RWPE1 (cell line): ENCODE data around the gene C11orf86.
"Not testable (repeated sequence)": the region's sequence is repeated elsewhere in the genome, so short reads cannot be mapped to it uniquely, and the experiment has no call there.

Experiments
- CTCF ChIA-PET: fragments of 350-600 bp; sonication (Branson Sonifier 250); formaldehyde crosslinking; extraction: SDS; loops from one replicate; lab custom pipeline; 2021; lab: Yijun Ruan, JAX
- POLR2A ChIA-PET: fragments of 400-600 bp; formaldehyde crosslinking; extraction: SDS; loops from one replicate; lab custom pipeline; 2020; ENCODE audit warnings: antibody characterized with exemption; ENCODE audit not compliant: low non-redundant PET; lab: Yijun Ruan, JAX
- DNase-seq: peaks from one replicate; pipeline ENCODE4 v3.0.0; 2012; ENCODE audit warnings: low spot score
- H3K27ac ChIP-seq: fragments of 450-650 bp; 2 replicates; pipeline ENCODE4 v1.5.1; 2017
- TF ChIP-seq, protein P1 (sequence below): fragments of 450-650 bp; conservative IDR thresholded peaks from 2 replicates; pipeline ENCODE4 v1.5.1; 2017; ENCODE audit warnings: low read depth, mild to moderate bottlenecking

The C11orf86 gene

DNA sequence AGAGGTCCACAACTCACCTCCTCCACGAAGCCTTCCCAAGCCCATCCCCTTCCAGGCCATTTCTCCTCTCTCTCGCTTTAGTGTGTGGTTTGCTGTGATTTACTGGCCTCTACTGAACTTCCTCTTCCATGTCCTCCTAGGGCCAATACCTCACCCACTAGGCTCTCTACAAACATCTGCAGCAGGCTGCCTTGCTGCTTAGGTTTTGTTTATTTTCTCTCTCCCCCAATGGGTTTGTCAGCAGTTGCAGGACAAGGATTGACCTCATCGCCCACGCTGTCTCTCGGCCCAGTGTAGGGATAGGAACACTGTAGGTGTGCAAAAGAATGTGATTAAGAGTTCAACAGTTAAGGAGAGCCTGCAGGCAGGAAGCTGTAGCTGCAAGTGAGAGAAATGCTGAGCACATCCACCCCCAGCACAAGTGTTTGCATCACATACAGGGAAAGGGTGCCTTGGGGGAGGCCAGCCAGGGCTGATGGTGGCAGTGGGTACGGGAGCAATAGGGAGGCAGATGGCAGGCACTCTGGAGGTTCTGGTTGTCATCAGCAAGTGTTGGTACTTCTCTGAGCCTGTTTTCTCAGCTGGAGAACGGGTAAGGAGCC is 18.3 kb upstream of the C11orf86 start:
- ChIA-PET CTCF (interaction anchor here (0.6 to 0.8 kb wide), 3 partner anchors 29 to 539 kb away, joined by 3 to 5 read pairs (median 3); no protein-coding TSS in a partner anchor), POLR2A (no interaction called here)
- peak; percentile 52 for DNase-seq
- TF ChIP-seq, protein P1, sequence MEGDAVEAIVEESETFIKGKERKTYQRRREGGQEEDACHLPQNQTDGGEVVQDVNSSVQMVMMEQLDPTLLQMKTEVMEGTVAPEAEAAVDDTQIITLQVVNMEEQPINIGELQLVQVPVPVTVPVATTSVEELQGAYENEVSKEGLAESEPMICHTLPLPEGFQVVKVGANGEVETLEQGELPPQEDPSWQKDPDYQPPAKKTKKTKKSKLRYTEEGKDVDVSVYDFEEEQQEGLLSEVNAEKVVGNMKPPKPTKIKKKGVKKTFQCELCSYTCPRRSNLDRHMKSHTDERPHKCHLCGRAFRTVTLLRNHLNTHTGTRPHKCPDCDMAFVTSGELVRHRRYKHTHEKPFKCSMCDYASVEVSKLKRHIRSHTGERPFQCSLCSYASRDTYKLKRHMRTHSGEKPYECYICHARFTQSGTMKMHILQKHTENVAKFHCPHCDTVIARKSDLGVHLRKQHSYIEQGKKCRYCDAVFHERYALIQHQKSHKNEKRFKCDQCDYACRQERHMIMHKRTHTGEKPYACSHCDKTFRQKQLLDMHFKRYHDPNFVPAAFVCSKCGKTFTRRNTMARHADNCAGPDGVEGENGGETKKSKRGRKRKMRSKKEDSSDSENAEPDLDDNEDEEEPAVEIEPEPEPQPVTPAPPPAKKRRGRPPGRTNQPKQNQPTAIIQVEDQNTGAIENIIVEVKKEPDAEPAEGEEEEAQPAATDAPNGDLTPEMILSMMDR = no peak
- peak overlapping the region; percentile 81 for H3K27ac ChIP-seq

DNA sequence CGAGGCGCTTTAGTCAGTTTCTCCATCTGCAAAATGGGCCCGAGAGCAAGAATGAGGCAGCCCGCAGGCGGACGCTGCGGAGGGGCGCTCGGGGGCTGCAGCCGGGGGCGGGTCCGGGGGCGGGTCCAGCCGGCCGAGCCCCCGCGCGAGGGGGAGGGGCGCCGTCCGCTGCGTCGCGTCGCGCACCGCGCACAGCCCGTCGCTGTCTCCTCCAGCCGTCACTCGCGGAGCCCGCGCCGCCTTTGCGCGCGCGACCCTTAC is 17.2 kb upstream of the C11orf86 start:
- H3K27ac ChIP-seq = peak overlapping the region; percentile 81
- POLR2A ChIA-PET = no interaction called here
- no peak for DNase-seq
- TF ChIP-seq, protein P1 = no peak
- CTCF ChIA-PET = no interaction called here

- ChIA-PET CTCF (interaction anchor here (1.3 kb wide), 1 partner anchor 18 kb away, joined by 5 read pairs; no protein-coding TSS in a partner anchor), POLR2A (interaction anchor here (0.5 kb wide), 1 partner anchor 159 kb away, joined by 3 read pairs; no protein-coding TSS in a partner anchor)
- H3K27ac ChIP-seq = peak within 1 kb of the TSS; percentile 81
- TF ChIP-seq, protein P1 = no peak
- peak; percentile 99 for DNase-seq
These were observed 16.7 kb upstream of the C11orf86 start, which contains the start of gene PC for GRCh38 chr11:66958232-66958955. Gene PC, minus strand, starts transcription at chr11:66958383. Its CDS starts 86,224 bp downstream, at chr11:66872159.

DNA sequence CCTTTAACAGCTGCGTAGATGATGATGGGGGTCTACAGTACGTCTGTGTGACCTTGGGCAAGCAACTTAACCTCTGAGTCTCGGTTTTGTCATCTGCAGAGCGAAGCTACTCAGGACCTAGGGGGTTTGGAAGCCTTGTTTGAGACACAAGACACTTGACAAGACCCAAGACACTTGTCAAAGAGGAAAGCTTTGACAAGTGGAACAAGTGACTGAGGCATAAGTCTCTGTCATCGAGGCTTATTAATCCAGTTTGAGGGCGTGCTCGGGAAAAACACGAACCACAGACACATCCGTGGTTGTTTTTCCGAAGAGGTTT is 16.2 kb upstream of the C11orf86 start:
- TF ChIP-seq, protein P1 = no peak
- ChIA-PET POLR2A (interaction anchor here (0.5 kb wide), 1 partner anchor 160 kb away, joined by 3 read pairs; no protein-coding TSS in a partner anchor), CTCF (interaction anchor here (1.3 kb wide), 1 partner anchor 17 kb away, joined by 5 read pairs; no protein-coding TSS in a partner anchor)
- H3K27ac ChIP-seq = peak overlapping the region; percentile 81
- DNase-seq = no peak

GRCh38 chr11:66961691-66962213 is 13.4 kb upstream of the C11orf86 start:
- H3K27ac ChIP-seq = peak overlapping the region; percentile 52
- CTCF ChIA-PET, POLR2A ChIA-PET, DNase-seq: not testable (repeated sequence)

DNA sequence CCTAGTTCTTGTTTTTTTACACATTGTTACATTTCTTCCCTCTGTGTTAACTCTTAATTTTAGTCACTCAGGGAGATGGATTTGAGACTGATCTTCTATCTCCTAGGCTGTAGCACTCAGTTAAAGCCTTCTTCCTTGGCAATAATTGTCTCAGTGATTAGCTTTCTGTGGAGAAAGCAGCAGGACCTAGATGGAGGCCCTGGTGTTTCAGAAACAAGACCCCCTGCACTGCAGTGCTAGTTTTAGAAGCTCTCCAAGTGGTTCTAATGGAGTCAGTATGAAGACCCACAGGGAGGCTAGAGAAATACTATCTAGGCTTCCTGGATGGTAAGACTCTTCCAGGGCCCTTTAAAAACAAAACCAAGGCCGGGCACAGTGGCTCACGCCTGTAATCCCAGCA is 12.9 kb upstream of the C11orf86 start:
- TF ChIP-seq, protein P1 = no peak
- CTCF ChIA-PET = no interaction called here
- no peak for DNase-seq
- H3K27ac ChIP-seq = peak overlapping the region; percentile 52
- POLR2A ChIA-PET = no interaction called here
